Parathyroid adenoma (tissue), 2 donors: ENCODE results near the gene MS4A12.

Experiments
- H2AFZ ChIP-seq: fragments of 300-600 bp; sonication (generic); one replicate; pipeline ENCODE4 v1.7.0; 2017; ENCODE audit warnings: antibody characterized with exemption, mild to moderate bottlenecking
- H3K27ac ChIP-seq: fragments of 300-600 bp; sonication (generic); one replicate; pipeline ENCODE4 v1.7.0; 2017
- H3K27me3 ChIP-seq: fragments of 300-600 bp; sonication (generic); one replicate; pipeline ENCODE4 v1.7.0; 2017; ENCODE audit warnings: low read length; ENCODE audit not compliant: control insufficient read depth, insufficient read depth
- H3K36me3 ChIP-seq: fragments of 300-600 bp; sonication (generic); one replicate; pipeline ENCODE4 v1.7.0; 2017; ENCODE audit warnings: low read length; ENCODE audit not compliant: control insufficient read depth, insufficient read depth
- H3K4me1 ChIP-seq: fragments of 300-600 bp; sonication (generic); one replicate; pipeline ENCODE4 v1.7.0; 2017; ENCODE audit warnings: control low read depth
- H3K4me2 ChIP-seq: fragments of 300-600 bp; sonication (generic); one replicate; pipeline ENCODE4 v1.7.0; 2017; ENCODE audit warnings: low read length
- H3K4me3 ChIP-seq: fragments of 300-600 bp; sonication (generic); one replicate; pipeline ENCODE4 v1.7.0; 2017; ENCODE audit warnings: low read depth, low read length
- H3K79me2 ChIP-seq: fragments of 300-600 bp; sonication (generic); one replicate; pipeline ENCODE4 v1.7.0; 2017; ENCODE audit warnings: control low read depth
- H3K9ac ChIP-seq: fragments of 300-600 bp; sonication (generic); one replicate; pipeline ENCODE4 v1.7.0; 2017; ENCODE audit warnings: mild to moderate bottlenecking
- H3K9me3 ChIP-seq: fragments of 300-600 bp; sonication (generic); one replicate; pipeline ENCODE4 v1.7.0; 2017; ENCODE audit warnings: low read length; ENCODE audit not compliant: control insufficient read depth
- CTCF ChIP-seq: fragments of 300-600 bp; sonication (generic); IDR thresholded peaks from one replicate; pipeline ENCODE4 v1.7.0; 2017; ENCODE audit warnings: antibody characterized with exemption, mild to moderate bottlenecking
- donor health status: primary hyperparathyroidism.

MS4A12 gene

GRCh38 chr11:60477035-60477445 lies 15.5 kb upstream of the MS4A12 start:
- H3K9me3 ChIP-seq: no peaks in the 10 kb centered on the region
- no peaks in the 10 kb centered on the region for H3K36me3 ChIP-seq
- H2AFZ ChIP-seq: no peak overlapping the region
- no peaks in the 10 kb centered on the region for H3K4me1 ChIP-seq
- H3K79me2 ChIP-seq: no peaks in the 10 kb centered on the region
- TF ChIP-seq CTCF: no peak
- H3K9ac ChIP-seq: no peak overlapping the region
- no peak overlapping the region for H3K4me2 ChIP-seq
- H3K4me3 ChIP-seq: no peak overlapping the region
- H3K27ac ChIP-seq: no peak overlapping the region
- no peaks in the 10 kb centered on the region for H3K27me3 ChIP-seq

- Histone ChIP-seq H3K4me3 (no peak overlapping the region), H3K4me2 (no peak overlapping the region), H3K9me3 (no peaks in the 10 kb centered on the region), H3K36me3 (no peaks in the 10 kb centered on the region), H3K27me3 (no peaks in the 10 kb centered on the region), H3K4me1 (no peaks in the 10 kb centered on the region), H3K79me2 (no peaks in the 10 kb centered on the region), H2AFZ (no peak overlapping the region), H3K27ac (no peak overlapping the region), H3K9ac (no peak overlapping the region)
- TF ChIP-seq CTCF: no peak
Observed at GRCh38 chr11:60482361-60482760, 10.2 kb upstream of the MS4A12 start.

- no peaks in the 10 kb centered on the region for H3K36me3 ChIP-seq
- no peak overlapping the region for H3K9ac ChIP-seq
- no peaks in the 10 kb centered on the region for H3K4me1 ChIP-seq
- H3K4me2 ChIP-seq: no peak overlapping the region
- H3K9me3 ChIP-seq: no peaks in the 10 kb centered on the region
- no peak for TF ChIP-seq CTCF
- no peak overlapping the region for H3K4me3 ChIP-seq
- H3K79me2 ChIP-seq: no peaks in the 10 kb centered on the region
- no peak overlapping the region for H2AFZ ChIP-seq
- no peaks in the 10 kb centered on the region for H3K27me3 ChIP-seq
- no peak overlapping the region for H3K27ac ChIP-seq
Observed at GRCh38 chr11:60485987-60486386, 6.6 kb upstream of the MS4A12 start.

- no peak overlapping the region for H3K27ac ChIP-seq
- no peaks in the 10 kb centered on the region for H3K4me1 ChIP-seq
- no peaks in the 10 kb centered on the region for H3K79me2 ChIP-seq
- H2AFZ ChIP-seq: no peak overlapping the region
- no peak overlapping the region for H3K4me2 ChIP-seq
- H3K9ac ChIP-seq: no peak overlapping the region
- H3K4me3 ChIP-seq: no peak overlapping the region
- TF ChIP-seq CTCF: no peak
- H3K9me3 ChIP-seq: no peaks in the 10 kb centered on the region
- no peaks in the 10 kb centered on the region for H3K27me3 ChIP-seq
- no peaks in the 10 kb centered on the region for H3K36me3 ChIP-seq
Observed at GRCh38 chr11:60493454-60493853, 876 bp downstream of the MS4A12 start.

- Histone ChIP-seq H3K27me3 (no peaks in the 10 kb centered on the region), H2AFZ (no peak overlapping the region), H3K27ac (no peak overlapping the region), H3K4me3 (no peak overlapping the region), H3K4me2 (no peak overlapping the region), H3K79me2 (no peaks in the 10 kb centered on the region), H3K9me3 (no peaks in the 10 kb centered on the region), H3K4me1 (no peaks in the 10 kb centered on the region), H3K9ac (no peak overlapping the region), H3K36me3 (no peaks in the 10 kb centered on the region)
- no peak for TF ChIP-seq CTCF
Observed at GRCh38 chr11:60498399-60498798, 5.8 kb downstream of the MS4A12 start.
